ENCODE measurements around the gene ATP8B1. TPM values are rescaled to one million over a fixed set of nuclear protein-coding genes. Genes with fewer than 3 reads are reported as not detected.
"Not testable (repeated sequence)": the region's sequence is repeated elsewhere in the genome, so short reads cannot be mapped to it uniquely, and the experiment has no call there.

Gene ATP8B1
- total RNA-seq, 1 experiment from 2014 or later = not detected

- no peak for DNase-seq (ENCODE audit: low spot score)
- in situ Hi-C loops (cut with HindIII; ENCODE audit: low sequenced_read_pairs) = no loop called here
These were observed 154.7 kb downstream of the ATP8B1 start for GRCh38 chr18:57648414-57648813.

GRCh38 chr18:57644540-57644939, 158.6 kb downstream of the ATP8B1 start:
- DNase-seq (ENCODE audit: low spot score) = no peak

GRCh38 chr18:57643726-57644125, 159.4 kb downstream of the ATP8B1 start:
- in situ Hi-C loops (cut with HindIII; ENCODE audit: low sequenced_read_pairs); DNase-seq (ENCODE audit: low spot score): not testable (repeated sequence)

More at GRCh38 chr18:57644540-57644939, 158.6 kb downstream of the ATP8B1 start:
- in situ Hi-C loops (cut with HindIII; ENCODE audit: low sequenced_read_pairs) = no loop called here

GRCh38 chr18:57642462-57642861, 160.7 kb downstream of the ATP8B1 start:
- in situ Hi-C loops (cut with HindIII; ENCODE audit: low sequenced_read_pairs); DNase-seq (ENCODE audit: low spot score): not testable (repeated sequence)

- in situ Hi-C loops (cut with HindIII; ENCODE audit: low sequenced_read_pairs) = no loop called here
- no peak for DNase-seq (ENCODE audit: low spot score)
These were observed 162.4 kb downstream of the ATP8B1 start for GRCh38 chr18:57640749-57641148.

GRCh38 chr18:57640236-57640635, 162.9 kb downstream of the ATP8B1 start:
- in situ Hi-C loops (cut with HindIII; ENCODE audit: low sequenced_read_pairs) = no loop called here

GRCh38 chr18:57635003-57635822, 167.9 kb downstream of the ATP8B1 start:
- in situ Hi-C loops (cut with HindIII; ENCODE audit: low sequenced_read_pairs) = no loop called here
- no peak for DNase-seq (ENCODE audit: low spot score)

More at GRCh38 chr18:57640236-57640635, 162.9 kb downstream of the ATP8B1 start:
- DNase-seq (ENCODE audit: low spot score) = no peak

- in situ Hi-C loops (cut with HindIII; ENCODE audit: low sequenced_read_pairs) = no loop called here
- DNase-seq (ENCODE audit: low spot score) = no peak
These were observed 171.4 kb downstream of the ATP8B1 start for GRCh38 chr18:57631697-57632096.

GRCh38 chr18:57630754-57631595, 172.1 kb downstream of the ATP8B1 start:
- DNase-seq (ENCODE audit: low spot score) = no peak
- in situ Hi-C loops (cut with HindIII; ENCODE audit: low sequenced_read_pairs) = no loop called here

GRCh38 chr18:57630002-57630753, 172.9 kb downstream of the ATP8B1 start:
- in situ Hi-C loops (cut with HindIII; ENCODE audit: low sequenced_read_pairs) = no loop called here
- DNase-seq (ENCODE audit: low spot score) = peak; percentile 95

GRCh38 chr18:57629422-57629821, 173.7 kb downstream of the ATP8B1 start:
- in situ Hi-C loops (cut with HindIII; ENCODE audit: low sequenced_read_pairs) = no loop called here
- DNase-seq (ENCODE audit: low spot score) = no peak

GRCh38 chr18:57627488-57627887, 175.6 kb downstream of the ATP8B1 start:
- no peak for DNase-seq (ENCODE audit: low spot score)

GRCh38 chr18:57624988-57625387, 178.1 kb downstream of the ATP8B1 start:
- no peak for DNase-seq (ENCODE audit: low spot score)
- in situ Hi-C loops (cut with HindIII; ENCODE audit: low sequenced_read_pairs) = no loop called here

More at GRCh38 chr18:57627488-57627887, 175.6 kb downstream of the ATP8B1 start:
- in situ Hi-C loops (cut with HindIII; ENCODE audit: low sequenced_read_pairs) = no loop called here

GRCh38 chr18:57621246-57621604, 181.9 kb downstream of the ATP8B1 start:
- no peak for DNase-seq (ENCODE audit: low spot score)
- in situ Hi-C loops (cut with HindIII; ENCODE audit: low sequenced_read_pairs) = no loop called here

- no peak for DNase-seq (ENCODE audit: low spot score)
- in situ Hi-C loops (cut with HindIII; ENCODE audit: low sequenced_read_pairs) = no loop called here
These were observed 183.2 kb downstream of the ATP8B1 start for GRCh38 chr18:57619876-57620275.

- in situ Hi-C loops (cut with HindIII; ENCODE audit: low sequenced_read_pairs) = no loop called here
- no peak for DNase-seq (ENCODE audit: low spot score)
These were observed 184.2 kb downstream of the ATP8B1 start for GRCh38 chr18:57618910-57619309.

GRCh38 chr18:57603871-57604270, 199.2 kb downstream of the ATP8B1 start:
- no peak for DNase-seq (ENCODE audit: low spot score)
- in situ Hi-C loops (cut with HindIII; ENCODE audit: low sequenced_read_pairs) = no loop called here
